ENCODE results near the gene LYRM1. TPM values are rescaled to one million over a fixed set of nuclear protein-coding genes. Genes with fewer than 3 reads are reported as not detected.
A peak's percentile ranks its signal among the peaks of the same experiment; 100 is the strongest.
"Not testable (repeated sequence)": the region's sequence is repeated elsewhere in the genome, so short reads cannot be mapped to it uniquely, and the experiment has no call there.

The LYRM1 gene
- total RNA-seq, 2 donors from 2014 or later = 13.1 to 16.8 TPM

DNA sequence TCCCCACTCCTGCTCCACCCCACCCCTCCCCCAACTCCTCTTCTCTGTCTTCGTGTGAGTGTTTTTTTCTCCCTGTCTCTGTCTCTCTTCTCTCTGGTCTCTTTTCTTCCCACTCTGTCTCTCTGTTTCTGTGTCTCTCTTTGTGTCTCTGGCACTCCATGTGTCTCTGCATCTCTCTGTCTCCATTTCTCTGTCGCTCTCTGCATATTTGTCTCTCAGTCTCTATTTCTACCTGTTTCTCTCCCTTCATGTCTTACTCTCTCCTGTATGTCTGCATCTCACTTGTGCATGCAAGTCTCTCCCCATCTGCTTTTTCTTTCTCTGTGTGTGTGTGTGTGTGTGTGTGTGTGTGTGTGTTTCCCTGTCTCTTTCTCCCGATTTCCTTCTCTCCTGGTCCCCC, 68.2 kb downstream of the LYRM1 start:
- H3K27ac Mint-ChIP-seq = no peak overlapping the region
- no peaks in the 10 kb centered on the region for H3K9me3 Mint-ChIP-seq
- H3K27me3 Mint-ChIP-seq (ENCODE audit: insufficient read depth) = no peaks in the 10 kb centered on the region
- H3K4me3 Mint-ChIP-seq = no peak overlapping the region
- Histone ChIP-seq H3K27me3 (ENCODE audit: control insufficient read depth, insufficient read depth, low read length, poor library complexity, severe bottlenecking) (no peaks in the 10 kb centered on the region), H3K36me3 (ENCODE audit: control insufficient read depth, insufficient read depth, low read length) (no peaks in the 10 kb centered on the region), H3K9ac (ENCODE audit: extremely low read depth, low read length, poor library complexity, severe bottlenecking) (no peak overlapping the region), H3K9me3 (ENCODE audit: control insufficient read depth, low read length) (no peaks in the 10 kb centered on the region), H3K4me1 (ENCODE audit: control insufficient read depth, insufficient read depth, low read length) (no peaks in the 10 kb centered on the region), H3K4me3 (ENCODE audit: low read length) (no peak overlapping the region), H3K27ac (ENCODE audit: low read depth, low read length) (no peak overlapping the region)
- H3K4me1 Mint-ChIP-seq = peaks cover 14% of the 10 kb centered on the region
- no peaks in the 10 kb centered on the region for H3K36me3 Mint-ChIP-seq (ENCODE audit: low read depth)
- no peak for DNase-seq
- 63 to 89% methylated on average over 2 of the region's 3 CpGs for WGBS, 2 experiments (ENCODE audit: insufficient coverage in 1 of 2, insufficient read length in 1 of 2)
- TF ChIP-seq, protein P1, sequence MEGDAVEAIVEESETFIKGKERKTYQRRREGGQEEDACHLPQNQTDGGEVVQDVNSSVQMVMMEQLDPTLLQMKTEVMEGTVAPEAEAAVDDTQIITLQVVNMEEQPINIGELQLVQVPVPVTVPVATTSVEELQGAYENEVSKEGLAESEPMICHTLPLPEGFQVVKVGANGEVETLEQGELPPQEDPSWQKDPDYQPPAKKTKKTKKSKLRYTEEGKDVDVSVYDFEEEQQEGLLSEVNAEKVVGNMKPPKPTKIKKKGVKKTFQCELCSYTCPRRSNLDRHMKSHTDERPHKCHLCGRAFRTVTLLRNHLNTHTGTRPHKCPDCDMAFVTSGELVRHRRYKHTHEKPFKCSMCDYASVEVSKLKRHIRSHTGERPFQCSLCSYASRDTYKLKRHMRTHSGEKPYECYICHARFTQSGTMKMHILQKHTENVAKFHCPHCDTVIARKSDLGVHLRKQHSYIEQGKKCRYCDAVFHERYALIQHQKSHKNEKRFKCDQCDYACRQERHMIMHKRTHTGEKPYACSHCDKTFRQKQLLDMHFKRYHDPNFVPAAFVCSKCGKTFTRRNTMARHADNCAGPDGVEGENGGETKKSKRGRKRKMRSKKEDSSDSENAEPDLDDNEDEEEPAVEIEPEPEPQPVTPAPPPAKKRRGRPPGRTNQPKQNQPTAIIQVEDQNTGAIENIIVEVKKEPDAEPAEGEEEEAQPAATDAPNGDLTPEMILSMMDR (conservative IDR thresholded peaks at IDR 0.05) = no peak

DNA sequence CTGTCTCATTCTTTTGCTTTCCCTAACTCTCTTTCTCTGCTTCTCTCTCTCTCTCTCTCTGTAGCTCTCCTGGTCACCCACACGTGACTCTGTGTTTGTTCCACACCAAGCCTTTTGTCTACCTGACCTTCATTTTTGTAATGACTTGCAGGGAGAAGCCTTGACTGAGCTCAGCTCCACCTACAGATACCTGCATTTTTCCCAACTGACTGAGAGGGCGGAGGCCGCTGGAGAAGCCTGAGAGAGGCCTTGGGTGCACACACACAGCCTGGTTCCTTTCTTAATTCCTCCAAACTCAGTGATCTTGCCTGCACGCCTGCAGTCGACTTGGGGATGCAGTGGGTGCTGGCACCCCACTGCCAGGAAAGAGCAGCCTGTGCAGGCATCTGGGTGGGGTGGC, 68.8 kb downstream of the LYRM1 start:
- Mint-ChIP-seq H3K36me3 (ENCODE audit: low read depth) (no peaks in the 10 kb centered on the region), H3K27me3 (ENCODE audit: insufficient read depth) (no peaks in the 10 kb centered on the region), H3K9me3 (no peaks in the 10 kb centered on the region), H3K4me3 (no peak overlapping the region), H3K27ac (no peak overlapping the region), H3K4me1 (peaks cover 14% of the 10 kb centered on the region)
- H3K4me3 ChIP-seq (ENCODE audit: low read length) = no peak overlapping the region
- peak; percentile 54 for DNase-seq
- H3K4me1 ChIP-seq (ENCODE audit: control insufficient read depth, insufficient read depth, low read length) = no peaks in the 10 kb centered on the region
- TF ChIP-seq, protein P1 (conservative IDR thresholded peaks at IDR 0.05) = no peak
- no peaks in the 10 kb centered on the region for H3K36me3 ChIP-seq (ENCODE audit: control insufficient read depth, insufficient read depth, low read length)
- H3K9ac ChIP-seq (ENCODE audit: extremely low read depth, low read length, poor library complexity, severe bottlenecking) = no peak overlapping the region
- H3K27me3 ChIP-seq (ENCODE audit: control insufficient read depth, insufficient read depth, low read length, poor library complexity, severe bottlenecking) = no peaks in the 10 kb centered on the region
- H3K27ac ChIP-seq (ENCODE audit: low read depth, low read length) = no peak overlapping the region
- H3K9me3 ChIP-seq (ENCODE audit: control insufficient read depth, low read length) = no peaks in the 10 kb centered on the region
- 86% methylated on average over 5 of the region's 5 CpGs; no CpG with 5 or more reads in 1 of the 2 experiments for WGBS, 2 experiments (ENCODE audit: insufficient coverage in 1 of 2, insufficient read length in 1 of 2)

DNA sequence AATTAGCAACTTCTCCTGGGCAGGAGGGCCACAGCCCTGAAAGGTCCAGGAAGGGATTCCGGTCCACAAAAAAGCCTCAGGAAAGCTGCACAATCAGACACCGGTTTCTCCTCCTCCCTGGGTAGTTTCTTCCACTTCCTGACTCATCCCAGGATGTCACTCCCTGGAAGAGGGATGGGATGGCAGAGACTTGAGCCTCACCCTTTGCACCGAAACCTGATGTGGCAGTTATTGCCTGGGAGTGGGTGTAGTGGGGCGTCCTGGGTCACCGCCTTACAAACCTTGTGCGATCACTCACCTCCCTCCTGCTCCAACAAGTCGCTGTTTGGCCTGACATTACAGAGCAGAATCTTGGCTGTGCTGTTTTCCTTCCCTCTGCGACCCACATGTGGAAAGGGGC, 70.8 kb downstream of the LYRM1 start:
- Histone ChIP-seq H3K27ac (ENCODE audit: low read depth, low read length) (no peak overlapping the region), H3K36me3 (ENCODE audit: control insufficient read depth, insufficient read depth, low read length) (no peaks in the 10 kb centered on the region), H3K27me3 (ENCODE audit: control insufficient read depth, insufficient read depth, low read length, poor library complexity, severe bottlenecking) (no peaks in the 10 kb centered on the region), H3K4me1 (ENCODE audit: control insufficient read depth, insufficient read depth, low read length) (no peaks in the 10 kb centered on the region), H3K9ac (ENCODE audit: extremely low read depth, low read length, poor library complexity, severe bottlenecking) (no peak overlapping the region), H3K4me3 (ENCODE audit: low read length) (no peak overlapping the region), H3K9me3 (ENCODE audit: control insufficient read depth, low read length) (no peaks in the 10 kb centered on the region)
- Mint-ChIP-seq H3K4me1 (peaks cover 14% of the 10 kb centered on the region), H3K36me3 (ENCODE audit: low read depth) (no peaks in the 10 kb centered on the region), H3K27ac (no peak overlapping the region), H3K27me3 (ENCODE audit: insufficient read depth) (no peaks in the 10 kb centered on the region), H3K4me3 (no peak overlapping the region), H3K9me3 (no peaks in the 10 kb centered on the region)
- DNase-seq = no peak
- TF ChIP-seq, protein P1 (conservative IDR thresholded peaks at IDR 0.05) = no peak
- 85 to 88% methylated on average over 4 to 8 of the region's 8 CpGs for WGBS, 2 experiments (ENCODE audit: insufficient coverage in 1 of 2, insufficient read length in 1 of 2)

DNA sequence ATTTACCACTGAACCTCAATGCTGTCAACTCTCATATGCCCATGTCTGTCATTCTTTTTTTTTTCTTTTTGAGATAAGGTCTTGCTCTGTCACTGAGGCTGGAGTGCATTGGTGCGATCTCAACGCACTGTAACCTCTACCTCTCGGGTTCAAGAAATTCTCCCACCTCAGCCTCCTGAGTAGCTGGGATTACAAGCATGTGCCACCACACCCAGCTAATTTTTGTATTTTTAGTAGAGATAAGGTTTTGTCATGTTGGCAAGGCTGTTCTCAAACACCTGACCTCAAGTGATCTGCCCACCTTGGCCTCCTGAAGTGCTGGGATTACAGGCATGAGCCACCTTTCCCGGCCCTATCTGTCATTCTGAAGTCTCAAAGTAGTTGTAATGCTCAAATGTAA, 72.6 kb downstream of the LYRM1 start:
- not testable (repeated sequence) for H3K4me1 ChIP-seq (ENCODE audit: control insufficient read depth, insufficient read depth, low read length); H3K27ac ChIP-seq (ENCODE audit: low read depth, low read length); H3K27ac Mint-ChIP-seq; H3K4me1 Mint-ChIP-seq; H3K4me3 Mint-ChIP-seq; H3K9me3 ChIP-seq (ENCODE audit: control insufficient read depth, low read length); H3K36me3 Mint-ChIP-seq (ENCODE audit: low read depth); H3K4me3 ChIP-seq (ENCODE audit: low read length); H3K9me3 Mint-ChIP-seq; H3K36me3 ChIP-seq (ENCODE audit: control insufficient read depth, insufficient read depth, low read length); DNase-seq; H3K27me3 Mint-ChIP-seq (ENCODE audit: insufficient read depth); H3K27me3 ChIP-seq (ENCODE audit: control insufficient read depth, insufficient read depth, low read length, poor library complexity, severe bottlenecking); H3K9ac ChIP-seq (ENCODE audit: extremely low read depth, low read length, poor library complexity, severe bottlenecking)
- 97% methylated on average over 4 of the region's 4 CpGs; no CpG with 5 or more reads in 1 of the 2 experiments for WGBS, 2 experiments (ENCODE audit: insufficient coverage in 1 of 2, insufficient read length in 1 of 2)

All from endodermal cell (in vitro differentiated cells).